AML-193 (cell line): Measurements from ENCODE around the gene CCDC89.

ENCODE experiments used
- DNase-seq, 2 experiments: peaks; one replicate each; lab custom pipeline; 2025; lab: John Stamatoyannopoulos, UW

Gene CCDC89

DNA sequence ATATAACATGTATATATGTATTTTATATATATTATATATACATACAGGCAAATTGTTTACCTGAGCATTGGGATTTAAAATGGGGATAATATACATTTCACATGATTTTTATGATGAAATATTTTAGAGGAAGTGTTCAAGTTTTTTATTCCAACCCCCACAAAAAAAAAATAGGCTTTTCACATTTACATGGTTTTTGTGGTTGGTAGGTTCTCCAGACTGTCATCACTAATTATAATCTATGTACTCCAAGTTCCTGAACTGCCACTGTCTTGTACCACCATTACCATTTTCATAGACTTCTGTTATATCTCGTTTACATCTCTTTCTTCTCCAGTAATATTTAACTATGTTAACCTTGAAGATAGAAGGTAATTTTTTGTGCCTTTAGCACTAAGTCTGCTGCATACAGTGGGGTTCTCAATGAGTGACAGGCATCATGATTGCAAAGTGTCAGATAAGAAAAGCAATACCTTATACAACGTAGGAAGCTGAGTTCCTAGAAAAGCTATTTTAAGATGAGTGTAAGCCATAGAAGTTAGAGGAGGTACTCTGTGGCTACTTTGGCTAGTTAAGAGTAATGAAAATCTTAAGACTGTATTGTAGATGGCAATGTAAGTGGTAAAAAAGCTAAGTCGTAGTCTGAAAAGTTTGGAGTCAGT lies 33.1 kb downstream of the CCDC89 start:
- peak; percentile 35 to 43 for DNase-seq

DNA sequence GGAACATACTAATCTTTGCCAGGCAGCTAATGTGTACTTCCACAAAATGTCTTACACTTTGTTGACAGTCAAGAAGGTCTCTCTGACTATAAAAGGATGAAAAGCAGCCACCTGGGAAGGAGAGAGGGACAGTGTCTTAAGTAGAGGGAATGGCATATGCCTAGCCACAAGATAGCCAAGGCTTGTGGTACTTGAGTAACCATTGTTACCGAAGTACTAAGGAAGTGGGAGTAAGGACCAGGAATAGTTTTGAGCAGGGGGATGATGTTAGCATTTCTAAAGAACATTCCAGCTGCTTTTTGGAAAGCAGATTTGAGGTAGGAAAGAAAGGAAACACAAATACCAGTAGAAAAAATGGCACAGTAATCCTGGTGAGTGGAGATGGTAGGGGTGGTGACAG lies 34.9 kb downstream of the CCDC89 start:
- DNase-seq: no peak

DNA sequence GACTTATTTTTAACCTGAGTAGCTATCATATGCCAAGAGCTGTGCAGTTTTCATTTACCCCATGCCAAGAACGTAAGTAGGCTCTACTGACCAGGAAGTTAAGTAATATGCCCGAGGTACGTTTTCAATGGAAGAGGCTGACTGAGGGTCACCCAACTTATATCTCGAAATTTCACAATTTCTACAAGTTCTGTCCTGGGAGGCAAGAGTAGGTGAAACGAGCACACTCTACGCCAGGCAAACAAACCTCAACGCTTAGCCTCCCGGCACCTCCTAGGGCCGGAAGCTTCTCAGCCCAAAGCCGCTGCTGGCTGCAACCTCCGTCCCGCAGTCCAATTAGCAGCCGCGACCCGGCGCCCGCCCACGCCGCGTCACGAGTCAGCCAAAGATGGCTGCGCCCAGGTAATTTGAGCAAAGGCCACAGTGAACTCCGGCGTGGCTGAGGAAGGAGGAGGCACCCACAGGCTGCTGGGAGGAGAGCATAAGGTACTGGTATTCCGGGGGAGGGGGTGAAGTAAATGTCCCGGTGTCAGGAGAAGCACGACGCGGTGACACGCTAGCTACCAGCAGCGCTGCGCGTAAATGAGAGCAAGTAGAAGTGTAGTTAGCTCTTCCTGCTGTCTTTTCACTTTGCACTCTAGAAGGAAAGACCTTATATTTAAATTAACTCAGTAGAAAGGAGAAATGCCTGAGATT lies 38.2 kb downstream of the CCDC89 start, which contains the start of gene TMEM126A:
TMEM126A (plus strand) TSS at position 364 of the 696 bp plus-strand sequence. CDS start 2,289 bp downstream, outside the sequence.
- peak; percentile 72 to 83 for DNase-seq

DNA sequence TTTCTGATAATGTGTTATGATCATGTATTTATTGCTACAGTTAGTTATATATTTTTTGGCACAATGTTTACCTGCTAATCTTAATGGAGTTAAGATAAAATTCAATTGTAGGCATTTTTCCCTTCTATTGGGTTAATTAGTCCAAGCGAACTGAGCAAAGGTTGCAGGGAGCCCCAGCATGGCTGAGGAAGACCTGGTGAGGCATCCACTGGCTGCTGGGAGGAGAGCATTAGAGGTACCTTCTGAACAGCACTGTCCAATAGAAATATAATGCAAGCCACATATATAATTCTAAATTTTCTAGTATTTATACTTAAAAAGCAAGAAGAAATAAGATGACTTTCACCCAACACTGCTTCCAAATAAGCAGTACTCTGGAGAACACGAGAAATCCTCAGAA lies 38.9 kb downstream of the CCDC89 start:
- no peak for DNase-seq

DNA sequence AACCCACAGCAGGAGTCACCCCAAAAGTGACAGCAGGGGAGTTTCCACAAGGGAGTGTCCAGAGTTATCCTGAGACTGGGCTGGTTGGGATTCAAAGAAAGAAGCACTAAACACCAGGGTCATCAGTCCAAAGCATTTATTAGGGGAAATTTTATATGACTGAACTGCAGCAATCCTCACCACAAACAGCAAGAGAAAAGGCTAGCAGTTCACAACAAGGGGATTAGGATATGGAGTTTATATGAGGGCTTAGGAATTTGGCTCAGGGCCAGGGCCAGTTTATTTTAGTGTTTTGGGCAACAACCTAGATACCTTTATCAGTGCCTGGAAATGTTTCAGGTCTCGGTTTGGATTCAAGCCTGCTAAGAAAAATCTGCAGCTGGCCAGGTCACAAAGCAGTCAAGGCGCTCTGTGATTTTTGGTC lies 42.8 kb downstream of the CCDC89 start:
- DNase-seq: no peak

DNA sequence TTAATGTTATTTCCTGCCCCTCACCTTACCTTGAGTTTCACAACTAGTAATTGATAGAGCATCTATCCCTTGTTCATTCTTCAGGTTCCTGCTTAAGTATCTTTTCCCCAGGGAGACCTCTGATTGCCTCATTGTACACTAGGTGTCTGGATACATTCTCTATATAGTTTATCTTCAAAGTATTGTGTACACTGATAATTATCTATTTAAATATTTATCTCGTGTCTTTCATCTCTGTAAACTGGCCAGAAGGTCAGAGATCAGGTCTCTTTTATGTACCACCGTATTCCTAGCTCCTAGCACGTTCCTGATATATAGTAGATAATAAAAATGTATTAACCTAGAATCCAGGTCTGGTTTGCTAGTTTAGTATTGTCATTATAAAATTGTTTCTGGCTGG lies 51.2 kb downstream of the CCDC89 start:
- no peak for DNase-seq
